Neural crest cell (in vitro differentiated cells): ENCODE data around the gene AGBL4. TPM values are rescaled to one million over a fixed set of nuclear protein-coding genes. Genes with fewer than 3 reads are reported as not detected.
A peak's percentile ranks its signal among the peaks of the same experiment; 100 is the strongest.

ENCODE experiments used
- DNase-seq: peaks from one replicate; pipeline ENCODE4 v3.0.0; 2021; ENCODE audit warnings: low read depth, mixed read lengths, low spot score
- H3K27ac Mint-ChIP-seq: one replicate; pipeline ENCODE4 v1.8.0; 2021; ENCODE audit warnings: mild to moderate bottlenecking, mixed read lengths; ENCODE audit not compliant: unreplicated experiment
- H3K27me3 Mint-ChIP-seq: 2 replicates; pipeline ENCODE4 v1.8.0; 2021; ENCODE audit warnings: low read depth, mild to moderate bottlenecking, mixed read lengths
- H3K36me3 Mint-ChIP-seq: 2 replicates; pipeline ENCODE4 v1.8.0; 2021; ENCODE audit warnings: low read depth, mild to moderate bottlenecking, mixed read lengths
- H3K4me1 Mint-ChIP-seq: 2 replicates; pipeline ENCODE4 v1.8.0; 2021; ENCODE audit warnings: mixed read lengths
- H3K4me3 Mint-ChIP-seq: one replicate; pipeline ENCODE4 v1.8.0; 2021; ENCODE audit warnings: mild to moderate bottlenecking, mixed read lengths
- H3K9me3 Mint-ChIP-seq: 2 replicates; pipeline ENCODE4 v1.8.0; 2021; ENCODE audit warnings: mixed read lengths
- total RNA-seq: library from RNA; stranded (reverse); gene quantifications from 2 replicates; pipeline ENCODE4 v1.2.1, GENCODE V29; 2021
- TF ChIP-seq, protein P1 (sequence below): fragments of 200-600 bp; sonication (generic); conservative IDR thresholded peaks from 2 replicates; pipeline ENCODE4 v1.5.0; 2021; ENCODE audit warnings: antibody characterized with exemption, mild to moderate bottlenecking

Gene AGBL4
- total RNA-seq, 1 donor from 2014 or later: 0.09 TPM

DNA sequence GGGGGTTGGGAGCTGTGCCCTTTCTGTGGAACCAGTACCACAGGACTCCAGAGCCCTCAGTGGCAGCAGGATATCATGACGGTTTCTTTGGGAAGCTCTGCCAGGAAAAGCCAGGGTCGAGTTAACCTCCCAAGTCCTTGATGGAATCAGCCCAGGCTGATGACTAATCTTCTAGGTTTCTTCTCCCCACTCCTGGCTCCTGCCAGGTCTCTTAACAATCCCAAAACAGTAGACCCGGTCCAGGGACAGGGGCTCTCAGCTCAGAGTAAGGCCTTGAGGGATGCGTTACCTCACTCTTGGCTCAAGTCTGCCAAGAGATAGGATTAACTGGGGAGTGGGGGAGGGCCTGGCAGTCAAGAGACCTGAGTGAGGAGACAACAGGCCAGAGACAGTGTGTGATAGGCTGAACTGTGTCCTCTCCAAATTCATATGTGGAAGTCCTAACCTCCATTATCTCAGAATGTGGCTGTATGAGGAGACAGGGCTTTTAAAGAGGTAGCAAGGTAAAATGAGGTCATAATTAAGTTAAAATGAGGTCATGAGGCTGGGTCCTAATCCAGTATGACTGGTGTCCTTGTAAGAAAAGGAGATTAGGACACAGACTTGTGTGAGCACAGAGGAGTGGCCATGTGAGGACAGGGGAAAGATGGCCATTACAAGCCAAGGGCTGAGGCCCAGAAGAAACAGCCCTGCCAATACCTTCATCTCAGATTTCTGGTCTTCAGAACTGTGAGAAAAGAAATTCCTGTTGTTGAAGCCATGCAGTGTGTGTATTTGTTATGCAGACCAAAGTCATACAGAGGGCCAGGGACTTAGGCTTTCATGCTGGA is 1342.1 kb downstream of the AGBL4 start:
- no peak for DNase-seq
- TF ChIP-seq, protein P1, sequence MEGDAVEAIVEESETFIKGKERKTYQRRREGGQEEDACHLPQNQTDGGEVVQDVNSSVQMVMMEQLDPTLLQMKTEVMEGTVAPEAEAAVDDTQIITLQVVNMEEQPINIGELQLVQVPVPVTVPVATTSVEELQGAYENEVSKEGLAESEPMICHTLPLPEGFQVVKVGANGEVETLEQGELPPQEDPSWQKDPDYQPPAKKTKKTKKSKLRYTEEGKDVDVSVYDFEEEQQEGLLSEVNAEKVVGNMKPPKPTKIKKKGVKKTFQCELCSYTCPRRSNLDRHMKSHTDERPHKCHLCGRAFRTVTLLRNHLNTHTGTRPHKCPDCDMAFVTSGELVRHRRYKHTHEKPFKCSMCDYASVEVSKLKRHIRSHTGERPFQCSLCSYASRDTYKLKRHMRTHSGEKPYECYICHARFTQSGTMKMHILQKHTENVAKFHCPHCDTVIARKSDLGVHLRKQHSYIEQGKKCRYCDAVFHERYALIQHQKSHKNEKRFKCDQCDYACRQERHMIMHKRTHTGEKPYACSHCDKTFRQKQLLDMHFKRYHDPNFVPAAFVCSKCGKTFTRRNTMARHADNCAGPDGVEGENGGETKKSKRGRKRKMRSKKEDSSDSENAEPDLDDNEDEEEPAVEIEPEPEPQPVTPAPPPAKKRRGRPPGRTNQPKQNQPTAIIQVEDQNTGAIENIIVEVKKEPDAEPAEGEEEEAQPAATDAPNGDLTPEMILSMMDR: no peak
- Mint-ChIP-seq H3K27me3 (no peaks in the 10 kb centered on the region), H3K36me3 (no peaks in the 10 kb centered on the region), H3K9me3 (no peaks in the 10 kb centered on the region), H3K4me1 (peaks cover 17% of the 10 kb centered on the region), H3K4me3 (no peak overlapping the region), H3K27ac (no peak overlapping the region)

DNA sequence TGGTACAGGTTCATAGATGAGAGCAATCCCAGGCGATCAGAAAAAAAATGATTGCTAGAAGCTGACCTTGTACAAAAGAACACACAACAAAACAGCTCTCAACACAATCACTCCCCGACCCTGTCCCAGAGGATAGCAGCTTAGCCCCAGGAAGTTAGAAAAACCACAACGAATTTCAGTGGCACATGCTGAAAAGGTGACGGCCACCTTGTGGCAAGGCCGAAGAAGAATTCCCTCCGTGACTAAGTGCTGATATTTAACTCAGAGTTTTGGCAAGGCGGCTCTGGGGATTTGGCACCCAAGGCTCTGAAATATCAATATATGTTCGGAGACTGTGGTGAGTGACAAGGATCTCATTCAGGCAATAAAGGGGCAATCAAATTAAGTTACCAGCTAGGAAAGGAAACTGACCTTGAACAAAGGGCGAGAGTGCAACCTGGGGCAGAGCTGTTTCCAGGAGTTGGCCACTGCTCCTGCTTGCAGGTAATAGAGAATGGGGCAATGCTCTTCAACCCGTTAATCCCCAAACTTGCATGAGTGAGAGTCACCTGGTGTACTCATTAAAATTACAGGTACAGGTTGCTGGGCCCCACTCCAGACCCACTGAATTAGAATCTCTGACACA is 1343.2 kb downstream of the AGBL4 start:
- H3K36me3 Mint-ChIP-seq: no peaks in the 10 kb centered on the region
- TF ChIP-seq, protein P1: peak; percentile 24
- DNase-seq: no peak
- no peak overlapping the region for H3K4me3 Mint-ChIP-seq
- H3K4me1 Mint-ChIP-seq: peaks cover 15% of the 10 kb centered on the region
- no peaks in the 10 kb centered on the region for H3K27me3 Mint-ChIP-seq
- H3K27ac Mint-ChIP-seq: no peak overlapping the region
- H3K9me3 Mint-ChIP-seq: no peaks in the 10 kb centered on the region

DNA sequence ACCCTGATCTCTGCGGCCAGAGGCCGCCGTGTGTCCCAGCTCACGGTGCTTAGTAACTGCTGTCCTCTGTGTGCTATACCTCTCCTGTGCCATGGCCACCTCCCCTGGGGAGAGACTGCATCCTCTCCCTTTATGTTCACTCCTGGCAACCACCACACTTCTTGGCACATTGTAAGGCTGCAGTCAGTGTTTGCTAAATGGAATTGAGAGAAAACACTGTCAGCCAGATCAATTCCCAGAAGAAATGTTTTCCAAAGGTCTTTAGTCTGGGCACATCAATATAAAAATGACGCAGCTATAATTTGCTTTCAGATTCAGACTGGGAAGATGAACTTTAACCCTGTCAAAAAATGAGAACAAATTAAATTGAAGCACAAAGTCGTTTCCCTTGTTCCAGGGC is 1343.9 kb downstream of the AGBL4 start:
- Mint-ChIP-seq H3K36me3 (no peaks in the 10 kb centered on the region), H3K4me3 (no peak overlapping the region), H3K27ac (no peak overlapping the region), H3K4me1 (peaks cover 15% of the 10 kb centered on the region), H3K27me3 (peaks cover 6% of the 10 kb centered on the region), H3K9me3 (no peaks in the 10 kb centered on the region)
- TF ChIP-seq, protein P1: no peak
- DNase-seq: no peak

DNA sequence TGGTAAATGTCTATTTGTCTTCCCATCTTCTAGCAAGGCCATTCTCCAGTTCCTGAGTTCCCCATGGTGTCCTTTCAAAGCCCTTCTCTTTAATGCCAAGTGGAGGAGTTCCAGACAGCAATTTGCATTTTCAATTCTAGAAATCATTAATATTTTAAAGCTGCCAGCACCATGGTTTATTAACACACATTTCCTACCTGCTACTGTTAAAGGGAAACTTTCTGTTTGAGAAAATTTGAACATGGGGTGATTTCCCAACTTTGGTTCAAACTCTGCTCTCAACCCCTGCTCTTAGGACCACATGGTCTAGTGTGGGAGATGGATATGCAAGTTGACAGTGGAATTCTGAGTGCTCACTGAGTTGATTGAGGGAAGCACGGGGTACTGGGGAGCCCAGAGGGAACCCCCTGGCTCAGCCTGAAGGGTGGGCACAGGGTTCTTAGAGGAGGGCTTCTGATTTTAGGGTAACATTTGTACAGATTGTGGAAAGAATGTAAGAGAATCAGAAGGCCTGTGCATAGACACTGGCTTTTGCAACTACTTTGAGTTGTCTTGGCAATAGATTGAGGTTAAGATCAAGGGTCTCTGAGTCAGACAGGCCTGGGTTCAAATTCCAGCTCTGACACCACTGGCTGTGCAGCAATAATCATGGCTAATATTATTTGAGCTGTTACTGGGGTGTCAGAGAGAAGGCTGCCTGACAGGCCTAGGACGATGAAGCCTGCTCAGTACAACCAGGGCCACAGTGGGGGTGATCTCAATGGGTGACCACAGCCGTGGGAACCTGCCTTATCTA is 1344.8 kb downstream of the AGBL4 start:
- no peak overlapping the region for H3K4me3 Mint-ChIP-seq
- no peak overlapping the region for H3K27ac Mint-ChIP-seq
- TF ChIP-seq, protein P1: no peak
- DNase-seq: no peak
- H3K27me3 Mint-ChIP-seq: peaks cover 11% of the 10 kb centered on the region
- no peaks in the 10 kb centered on the region for H3K9me3 Mint-ChIP-seq
- H3K4me1 Mint-ChIP-seq: peaks cover 9% of the 10 kb centered on the region
- no peaks in the 10 kb centered on the region for H3K36me3 Mint-ChIP-seq
